Measurements from ENCODE around the gene SLC31A2. TPM values are rescaled to one million over a fixed set of nuclear protein-coding genes. Genes with fewer than 3 reads are reported as not detected.

SLC31A2 gene
- polyA plus RNA-seq, 1 donor, result 3.6 TPM

GRCh38 chr9:113184539-113184938 is 33.7 kb downstream of the SLC31A2 start:
- no peak for DNase-seq

GRCh38 chr9:113185271-113185670 is 34.5 kb downstream of the SLC31A2 start:
- DNase-seq, result no peak

GRCh38 chr9:113186137-113186755 is 35.4 kb downstream of the SLC31A2 start:
- DNase-seq, result no peak

- no peak for DNase-seq
These were observed 37.3 kb downstream of the SLC31A2 start for GRCh38 chr9:113187929-113188595.

- DNase-seq, result no peak
These were observed 41.6 kb downstream of the SLC31A2 start for GRCh38 chr9:113192455-113192854.

GRCh38 chr9:113199683-113200329 is 49.0 kb downstream of the SLC31A2 start:
- DNase-seq, result no peak

GRCh38 chr9:113205432-113205831 is 54.6 kb downstream of the SLC31A2 start:
- no peak for DNase-seq

GRCh38 chr9:113205861-113206260 is 55.1 kb downstream of the SLC31A2 start:
- DNase-seq, result no peak

- DNase-seq, result no peak
These were observed 60.0 kb downstream of the SLC31A2 start for GRCh38 chr9:113210815-113211214.

Other genes starting within 250 kb of the SLC31A2 start
- 11.1 TPM for gene ZNF883, start 138.8 kb upstream of the SLC31A2 start, polyA plus RNA-seq (ENCODE audit: insufficient read length)
- gene ZFP37, start 94.3 kb upstream of the SLC31A2 start, polyA plus RNA-seq (ENCODE audit: insufficient read length), result 13.8 TPM
- 33.4 TPM for gene FKBP15, start 70.3 kb downstream of the SLC31A2 start, polyA plus RNA-seq (ENCODE audit: insufficient read length)
- 29.5 TPM for gene SLC31A1, start 70.5 kb downstream of the SLC31A2 start, polyA plus RNA-seq (ENCODE audit: insufficient read length)
- 38.9 TPM for gene CDC26, start 124.6 kb downstream of the SLC31A2 start, polyA plus RNA-seq (ENCODE audit: insufficient read length)
- gene PRPF4, start 124.7 kb downstream of the SLC31A2 start, polyA plus RNA-seq (ENCODE audit: insufficient read length), result 43.3 TPM
- 5.1 TPM for gene RNF183, start 152.4 kb downstream of the SLC31A2 start, polyA plus RNA-seq (ENCODE audit: insufficient read length)
- gene WDR31, start 189.3 kb downstream of the SLC31A2 start, polyA plus RNA-seq (ENCODE audit: insufficient read length), result 7.7 TPM
- 7.8 TPM for gene BSPRY, start 198.5 kb downstream of the SLC31A2 start, polyA plus RNA-seq (ENCODE audit: insufficient read length)
- gene HDHD3, start 226.0 kb downstream of the SLC31A2 start, polyA plus RNA-seq (ENCODE audit: insufficient read length), result 39.7 TPM

Measured in left kidney (tissue), 2 donors.